Measurements from ENCODE around the gene CNN2.

DNA sequence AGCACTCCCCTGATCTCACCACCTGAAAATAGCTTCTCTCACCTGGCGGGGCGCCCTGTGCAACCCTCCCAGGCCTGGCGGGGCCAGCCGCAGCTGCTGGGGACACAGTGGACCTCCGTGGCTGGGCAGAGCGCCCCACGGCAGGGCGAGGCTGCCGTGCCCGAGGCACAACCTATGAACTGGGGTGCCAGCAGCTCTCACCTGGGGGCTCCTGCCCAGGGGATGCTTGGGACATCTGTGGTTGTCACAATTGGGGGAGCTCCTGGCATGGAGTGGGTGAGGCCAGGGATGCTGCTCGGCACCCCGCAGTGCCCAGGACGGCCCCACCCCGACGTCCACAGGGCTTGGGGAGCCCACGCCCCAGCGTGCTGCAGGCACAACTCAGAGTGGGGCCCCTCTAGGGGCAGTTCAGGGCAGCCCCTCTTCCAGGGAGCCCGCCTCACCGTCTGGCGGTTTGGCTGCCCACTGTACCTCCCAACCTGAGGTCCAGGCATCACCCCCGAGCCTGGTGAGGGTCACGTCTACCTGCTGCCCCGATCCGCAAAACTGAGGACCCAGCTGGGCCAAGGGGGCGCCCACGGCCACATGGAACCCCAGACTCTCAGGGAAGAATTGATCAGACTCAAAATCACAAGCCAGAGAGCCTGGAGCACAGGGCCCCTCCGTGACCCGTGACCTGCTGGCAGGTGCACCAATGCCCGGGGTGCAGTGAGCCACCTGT lies 11.2 kb upstream of the CNN2 start:
- TF ChIP-seq POLR2A (IDR thresholded peaks at IDR 0.05) (no peak), CTCF (IDR thresholded peaks at IDR 0.05) (no peak)
